HepG2 (cell line): ENCODE data around the gene ATOSB. TPM values are rescaled to one million over a fixed set of nuclear protein-coding genes. Genes with fewer than 3 reads are reported as not detected.

ENCODE experiments used
- AGO1 ChIP-seq: fragments of 200-400 bp; formaldehyde crosslinking; IDR thresholded peaks from 2 replicates; pipeline ENCODE4 v1.6.1; 2017; ENCODE audit warnings: mild to moderate bottlenecking, low read depth, low read length, moderate library complexity; ENCODE audit not compliant: poor library complexity, severe bottlenecking
- ARNT2 ChIP-seq: sonication (generic); formaldehyde crosslinking; IDR thresholded peaks from 2 replicates; pipeline ENCODE4 v1.8.0; 2022; ENCODE audit warnings: mild to moderate bottlenecking, low read depth, missing genetic modification reagents, moderate library complexity
- DR1 ChIP-seq: sonication (generic); formaldehyde crosslinking; IDR thresholded peaks from 2 replicates; pipeline ENCODE4 v1.8.0; 2021; ENCODE audit warnings: mild to moderate bottlenecking, missing genetic modification reagents, inconsistent platforms
- ELF1 ChIP-seq: sonication (generic); formaldehyde crosslinking; IDR thresholded peaks from 2 replicates; pipeline ENCODE4 v1.4.0; 2020; ENCODE audit warnings: missing genetic modification reagents
- ELF3 ChIP-seq: IDR thresholded peaks from 2 replicates; pipeline ENCODE4 v1.6.1; 2016; ENCODE audit warnings: missing genetic modification reagents, missing compliant biosample characterization
- HOXD1 ChIP-seq: sonication (generic); formaldehyde crosslinking; IDR thresholded peaks from 2 replicates; pipeline ENCODE4 v1.5.0; 2020; ENCODE audit warnings: missing genetic modification reagents
- MIER2 ChIP-seq: IDR thresholded peaks from 2 replicates; pipeline ENCODE4 v1.6.1; 2016; ENCODE audit warnings: missing biosample characterization, missing genetic modification reagents
- NBN ChIP-seq: fragments of 450-650 bp; conservative IDR thresholded peaks from 2 replicates; pipeline ENCODE4 v1.6.1; 2017
- ZNF512B ChIP-seq: sonication (generic); formaldehyde crosslinking; IDR thresholded peaks from 2 replicates; pipeline ENCODE4 v1.5.1; 2020; ENCODE audit warnings: missing genetic modification reagents, mild to moderate bottlenecking, borderline replicate concordance
- polyA plus RNA-seq, 8 experiments: library from polyadenylated mRNA; depleted of rRNA in 3 of 8; stranded (reverse) in 7 of 8; unstranded in 1 of 8; fragments of >200 nt; fragmentation: Illumina TruSeq in 4 of 8; extraction: Trizol in 4 of 8; gene quantifications; 2 replicates each; pipeline versions ENCODE4 v1.2.1 to v1.2.3, GENCODE V29; 2011 to 2016; ENCODE audit warnings: low read depth in 4 of 8, missing spikeins in 1 of 8, mixed read lengths in 1 of 8; ENCODE audit not compliant: insufficient read depth in 1 of 8
- total RNA-seq, 5 experiments: library from RNA; depleted of rRNA; stranded (reverse); fragments of >200 nt; fragmentation: Illumina TruSeq; extraction: Trizol; gene quantifications; 2 replicates each; pipeline ENCODE4 v1.2.3, GENCODE V29; 2016; ENCODE audit warnings: low read depth in 1 of 5
- TF ChIP-seq, protein P1 (sequence below), 2 experiments: IDR thresholded peaks; 2 replicates each; pipeline ENCODE4 v1.6.1; 2011 to 2012; ENCODE audit warnings: low read length in 2 of 2, borderline replicate concordance in 1 of 2, low read depth in 1 of 2, mild to moderate bottlenecking in 1 of 2, moderate library complexity in 1 of 2
- TF ChIP-seq, protein P2 (sequence below): sonication (generic); formaldehyde crosslinking; IDR thresholded peaks from 2 replicates; pipeline ENCODE4 v1.4.0; 2020; ENCODE audit warnings: mild to moderate bottlenecking, missing genetic modification reagents
- TF ChIP-seq, protein P3 (sequence below): sonication (generic); formaldehyde crosslinking; IDR thresholded peaks from 2 replicates; pipeline ENCODE4 v1.4.0; 2020; ENCODE audit warnings: mild to moderate bottlenecking, missing genetic modification reagents
- TF ChIP-seq, protein P4 (sequence below): sonication (generic); formaldehyde crosslinking; IDR thresholded peaks from 2 replicates; pipeline ENCODE4 v1.8.0; 2023; ENCODE audit warnings: mild to moderate bottlenecking, missing genetic modification reagents

The ATOSB gene
- total and polyA plus RNA-seq, 2 of the 13 experiments (the other 11 are each of a cell fraction or from before 2014, with no cell fraction given) = 1.9 to 6.4 TPM

- TF ChIP-seq, protein P1, sequence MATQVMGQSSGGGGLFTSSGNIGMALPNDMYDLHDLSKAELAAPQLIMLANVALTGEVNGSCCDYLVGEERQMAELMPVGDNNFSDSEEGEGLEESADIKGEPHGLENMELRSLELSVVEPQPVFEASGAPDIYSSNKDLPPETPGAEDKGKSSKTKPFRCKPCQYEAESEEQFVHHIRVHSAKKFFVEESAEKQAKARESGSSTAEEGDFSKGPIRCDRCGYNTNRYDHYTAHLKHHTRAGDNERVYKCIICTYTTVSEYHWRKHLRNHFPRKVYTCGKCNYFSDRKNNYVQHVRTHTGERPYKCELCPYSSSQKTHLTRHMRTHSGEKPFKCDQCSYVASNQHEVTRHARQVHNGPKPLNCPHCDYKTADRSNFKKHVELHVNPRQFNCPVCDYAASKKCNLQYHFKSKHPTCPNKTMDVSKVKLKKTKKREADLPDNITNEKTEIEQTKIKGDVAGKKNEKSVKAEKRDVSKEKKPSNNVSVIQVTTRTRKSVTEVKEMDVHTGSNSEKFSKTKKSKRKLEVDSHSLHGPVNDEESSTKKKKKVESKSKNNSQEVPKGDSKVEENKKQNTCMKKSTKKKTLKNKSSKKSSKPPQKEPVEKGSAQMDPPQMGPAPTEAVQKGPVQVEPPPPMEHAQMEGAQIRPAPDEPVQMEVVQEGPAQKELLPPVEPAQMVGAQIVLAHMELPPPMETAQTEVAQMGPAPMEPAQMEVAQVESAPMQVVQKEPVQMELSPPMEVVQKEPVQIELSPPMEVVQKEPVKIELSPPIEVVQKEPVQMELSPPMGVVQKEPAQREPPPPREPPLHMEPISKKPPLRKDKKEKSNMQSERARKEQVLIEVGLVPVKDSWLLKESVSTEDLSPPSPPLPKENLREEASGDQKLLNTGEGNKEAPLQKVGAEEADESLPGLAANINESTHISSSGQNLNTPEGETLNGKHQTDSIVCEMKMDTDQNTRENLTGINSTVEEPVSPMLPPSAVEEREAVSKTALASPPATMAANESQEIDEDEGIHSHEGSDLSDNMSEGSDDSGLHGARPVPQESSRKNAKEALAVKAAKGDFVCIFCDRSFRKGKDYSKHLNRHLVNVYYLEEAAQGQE (IDR thresholded peaks at IDR 0.05; ENCODE audit: borderline replicate concordance in 1 of 2, low read depth in 1 of 2, low read length in 2 of 2) = no peak
- TF ChIP-seq AGO1 = no peak
- TF ChIP-seq ELF3 = peak; percentile 48; the same call in 1 of the 2 replicates
- TF ChIP-seq ELF1 (CRISPR knock-in tag) = no peak
- TF ChIP-seq ARNT2 = no peak
- TF ChIP-seq NBN = no peak
- TF ChIP-seq ZNF512B = no peak
- no peak for TF ChIP-seq DR1
- TF ChIP-seq HOXD1 (CRISPR knock-in tag) = no peak
- TF ChIP-seq, protein P2, sequence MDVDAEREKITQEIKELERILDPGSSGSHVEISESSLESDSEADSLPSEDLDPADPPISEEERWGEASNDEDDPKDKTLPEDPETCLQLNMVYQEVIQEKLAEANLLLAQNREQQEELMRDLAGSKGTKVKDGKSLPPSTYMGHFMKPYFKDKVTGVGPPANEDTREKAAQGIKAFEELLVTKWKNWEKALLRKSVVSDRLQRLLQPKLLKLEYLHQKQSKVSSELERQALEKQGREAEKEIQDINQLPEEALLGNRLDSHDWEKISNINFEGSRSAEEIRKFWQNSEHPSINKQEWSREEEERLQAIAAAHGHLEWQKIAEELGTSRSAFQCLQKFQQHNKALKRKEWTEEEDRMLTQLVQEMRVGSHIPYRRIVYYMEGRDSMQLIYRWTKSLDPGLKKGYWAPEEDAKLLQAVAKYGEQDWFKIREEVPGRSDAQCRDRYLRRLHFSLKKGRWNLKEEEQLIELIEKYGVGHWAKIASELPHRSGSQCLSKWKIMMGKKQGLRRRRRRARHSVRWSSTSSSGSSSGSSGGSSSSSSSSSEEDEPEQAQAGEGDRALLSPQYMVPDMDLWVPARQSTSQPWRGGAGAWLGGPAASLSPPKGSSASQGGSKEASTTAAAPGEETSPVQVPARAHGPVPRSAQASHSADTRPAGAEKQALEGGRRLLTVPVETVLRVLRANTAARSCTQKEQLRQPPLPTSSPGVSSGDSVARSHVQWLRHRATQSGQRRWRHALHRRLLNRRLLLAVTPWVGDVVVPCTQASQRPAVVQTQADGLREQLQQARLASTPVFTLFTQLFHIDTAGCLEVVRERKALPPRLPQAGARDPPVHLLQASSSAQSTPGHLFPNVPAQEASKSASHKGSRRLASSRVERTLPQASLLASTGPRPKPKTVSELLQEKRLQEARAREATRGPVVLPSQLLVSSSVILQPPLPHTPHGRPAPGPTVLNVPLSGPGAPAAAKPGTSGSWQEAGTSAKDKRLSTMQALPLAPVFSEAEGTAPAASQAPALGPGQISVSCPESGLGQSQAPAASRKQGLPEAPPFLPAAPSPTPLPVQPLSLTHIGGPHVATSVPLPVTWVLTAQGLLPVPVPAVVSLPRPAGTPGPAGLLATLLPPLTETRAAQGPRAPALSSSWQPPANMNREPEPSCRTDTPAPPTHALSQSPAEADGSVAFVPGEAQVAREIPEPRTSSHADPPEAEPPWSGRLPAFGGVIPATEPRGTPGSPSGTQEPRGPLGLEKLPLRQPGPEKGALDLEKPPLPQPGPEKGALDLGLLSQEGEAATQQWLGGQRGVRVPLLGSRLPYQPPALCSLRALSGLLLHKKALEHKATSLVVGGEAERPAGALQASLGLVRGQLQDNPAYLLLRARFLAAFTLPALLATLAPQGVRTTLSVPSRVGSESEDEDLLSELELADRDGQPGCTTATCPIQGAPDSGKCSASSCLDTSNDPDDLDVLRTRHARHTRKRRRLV (CRISPR knock-in tag) = no peak
- TF ChIP-seq, protein P3, sequence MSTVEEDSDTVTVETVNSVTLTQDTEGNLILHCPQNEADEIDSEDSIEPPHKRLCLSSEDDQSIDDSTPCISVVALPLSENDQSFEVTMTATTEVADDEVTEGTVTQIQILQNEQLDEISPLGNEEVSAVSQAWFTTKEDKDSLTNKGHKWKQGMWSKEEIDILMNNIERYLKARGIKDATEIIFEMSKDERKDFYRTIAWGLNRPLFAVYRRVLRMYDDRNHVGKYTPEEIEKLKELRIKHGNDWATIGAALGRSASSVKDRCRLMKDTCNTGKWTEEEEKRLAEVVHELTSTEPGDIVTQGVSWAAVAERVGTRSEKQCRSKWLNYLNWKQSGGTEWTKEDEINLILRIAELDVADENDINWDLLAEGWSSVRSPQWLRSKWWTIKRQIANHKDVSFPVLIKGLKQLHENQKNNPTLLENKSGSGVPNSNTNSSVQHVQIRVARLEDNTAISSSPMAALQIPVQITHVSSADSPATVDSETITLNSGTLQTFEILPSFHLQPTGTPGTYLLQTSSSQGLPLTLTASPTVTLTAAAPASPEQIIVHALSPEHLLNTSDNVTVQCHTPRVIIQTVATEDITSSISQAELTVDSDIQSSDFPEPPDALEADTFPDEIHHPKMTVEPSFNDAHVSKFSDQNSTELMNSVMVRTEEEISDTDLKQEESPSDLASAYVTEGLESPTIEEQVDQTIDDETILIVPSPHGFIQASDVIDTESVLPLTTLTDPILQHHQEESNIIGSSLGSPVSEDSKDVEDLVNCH (CRISPR knock-in tag) = no peak
- 0 out of 2 replicates have a peak, but pooled peaks have one; percentile 30 for TF ChIP-seq MIER2 (CRISPR knock-in tag)
- TF ChIP-seq, protein P4, sequence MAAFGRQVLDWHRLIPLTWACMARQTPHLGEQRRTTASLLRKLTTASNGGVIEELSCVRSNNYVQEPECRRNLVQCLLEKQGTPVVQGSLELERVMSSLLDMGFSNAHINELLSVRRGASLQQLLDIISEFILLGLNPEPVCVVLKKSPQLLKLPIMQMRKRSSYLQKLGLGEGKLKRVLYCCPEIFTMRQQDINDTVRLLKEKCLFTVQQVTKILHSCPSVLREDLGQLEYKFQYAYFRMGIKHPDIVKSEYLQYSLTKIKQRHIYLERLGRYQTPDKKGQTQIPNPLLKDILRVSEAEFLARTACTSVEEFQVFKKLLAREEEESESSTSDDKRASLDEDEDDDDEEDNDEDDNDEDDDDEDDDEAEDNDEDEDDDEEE (CRISPR knock-in tag) = no peak
These were observed 1.4 kb upstream of the ATOSB start (continued) for GRCh38 chr9:35116898-35117551.
